DOHH2 (cell line): Measurements from ENCODE around the gene NUP50.

ENCODE experiments used
- EZH2phosphoT487 ChIP-seq: fragments of 200-600 bp; sonication (generic); IDR thresholded peaks from 2 replicates; pipeline ENCODE4 v1.6.1; 2017; ENCODE audit warnings: borderline replicate concordance, mild to moderate bottlenecking, antibody characterized with exemption, low read length, moderate library complexity, mixed read lengths
- TF ChIP-seq, protein P1 (sequence below): fragments of 200-600 bp; sonication (generic); IDR thresholded peaks from one replicate; pipeline ENCODE4 v1.5.1; 2014; ENCODE audit warnings: antibody characterized with exemption, mild to moderate bottlenecking, low read depth, low read length; ENCODE audit not compliant: poor library complexity, severe bottlenecking

DNA sequence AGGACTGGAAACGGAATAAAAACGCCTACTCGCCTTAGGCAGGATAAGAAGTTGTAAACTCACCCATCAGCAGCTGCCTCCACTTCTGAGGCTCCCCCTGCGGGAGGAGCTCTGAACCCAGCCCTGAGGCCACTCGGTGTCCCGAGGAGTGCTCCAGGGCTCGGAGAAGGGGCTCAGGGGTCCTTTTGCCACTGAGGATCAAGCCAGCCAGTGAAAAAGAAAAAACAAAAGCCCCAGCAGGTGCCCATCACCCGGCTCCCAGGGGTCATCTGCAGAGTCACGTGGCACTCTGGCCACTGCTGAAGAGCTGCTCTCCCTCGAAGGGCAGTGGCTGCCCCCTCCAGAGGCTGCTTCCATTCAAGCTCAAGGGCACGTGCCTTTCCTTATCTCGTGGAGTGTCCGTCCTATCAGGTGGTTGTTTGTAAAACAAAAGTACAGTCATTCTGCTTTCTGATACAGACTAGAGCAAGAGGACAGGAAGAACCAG is 29.0 kb downstream of the NUP50 start:
- TF ChIP-seq, protein P1, sequence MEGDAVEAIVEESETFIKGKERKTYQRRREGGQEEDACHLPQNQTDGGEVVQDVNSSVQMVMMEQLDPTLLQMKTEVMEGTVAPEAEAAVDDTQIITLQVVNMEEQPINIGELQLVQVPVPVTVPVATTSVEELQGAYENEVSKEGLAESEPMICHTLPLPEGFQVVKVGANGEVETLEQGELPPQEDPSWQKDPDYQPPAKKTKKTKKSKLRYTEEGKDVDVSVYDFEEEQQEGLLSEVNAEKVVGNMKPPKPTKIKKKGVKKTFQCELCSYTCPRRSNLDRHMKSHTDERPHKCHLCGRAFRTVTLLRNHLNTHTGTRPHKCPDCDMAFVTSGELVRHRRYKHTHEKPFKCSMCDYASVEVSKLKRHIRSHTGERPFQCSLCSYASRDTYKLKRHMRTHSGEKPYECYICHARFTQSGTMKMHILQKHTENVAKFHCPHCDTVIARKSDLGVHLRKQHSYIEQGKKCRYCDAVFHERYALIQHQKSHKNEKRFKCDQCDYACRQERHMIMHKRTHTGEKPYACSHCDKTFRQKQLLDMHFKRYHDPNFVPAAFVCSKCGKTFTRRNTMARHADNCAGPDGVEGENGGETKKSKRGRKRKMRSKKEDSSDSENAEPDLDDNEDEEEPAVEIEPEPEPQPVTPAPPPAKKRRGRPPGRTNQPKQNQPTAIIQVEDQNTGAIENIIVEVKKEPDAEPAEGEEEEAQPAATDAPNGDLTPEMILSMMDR: no peak
- TF ChIP-seq EZH2phosphoT487: no peak
